Loucy (cell line): ENCODE results near the gene ETS1.
"Not testable (repeated sequence)": the region's sequence is repeated elsewhere in the genome, so short reads cannot be mapped to it uniquely, and the experiment has no call there.

Experiments used
- H2AFZ ChIP-seq: fragments of 200-600 bp; sonication (generic); 2 replicates; pipeline ENCODE4 v1.6.0; 2016; ENCODE audit warnings: antibody characterized with exemption, mild to moderate bottlenecking, low read length, moderate library complexity
- H3F3A ChIP-seq: fragments of 200-600 bp; 2 replicates; pipeline ENCODE4 v1.6.0; 2016; ENCODE audit warnings: antibody characterized with exemption, low read depth, mild to moderate bottlenecking
- H3K27me3 ChIP-seq: fragments of 200-600 bp; sonication (generic); 2 replicates; pipeline ENCODE4 v1.6.1; 2014; ENCODE audit warnings: low read length, mild to moderate bottlenecking; ENCODE audit not compliant: insufficient read depth, poor library complexity, severe bottlenecking
- H3K36me3 ChIP-seq: fragments of 200-600 bp; sonication (generic); 2 replicates; pipeline ENCODE4 v1.6.1; 2016; ENCODE audit warnings: low read length; ENCODE audit not compliant: insufficient read depth
- H3K4me1 ChIP-seq: fragments of 200-600 bp; sonication (generic); 2 replicates; pipeline ENCODE4 v1.5.1; 2014; ENCODE audit warnings: low read length, mild to moderate bottlenecking; ENCODE audit not compliant: insufficient read depth, poor library complexity, severe bottlenecking
- H3K4me2 ChIP-seq: fragments of 200-600 bp; sonication (generic); 2 replicates; pipeline ENCODE4 v1.6.0; 2014; ENCODE audit warnings: antibody characterized with exemption, low read length, low read depth, mild to moderate bottlenecking; ENCODE audit not compliant: poor library complexity, severe bottlenecking
- H3K4me3 ChIP-seq: fragments of 200-600 bp; sonication (generic); 2 replicates; pipeline ENCODE4 v1.5.1; 2014; ENCODE audit warnings: low read length, mild to moderate bottlenecking, mixed read lengths; ENCODE audit not compliant: poor library complexity, severe bottlenecking
- H3K79me2 ChIP-seq: fragments of 200-600 bp; sonication (generic); 2 replicates; pipeline ENCODE4 v1.6.1; 2014; ENCODE audit warnings: low read length; ENCODE audit not compliant: insufficient read depth
- H3K9ac ChIP-seq: fragments of 200-600 bp; sonication (generic); 2 replicates; pipeline ENCODE4 v1.6.0; 2014; ENCODE audit warnings: mild to moderate bottlenecking, low read depth, low read length, moderate library complexity; ENCODE audit not compliant: poor library complexity, severe bottlenecking
- H3K9me2 ChIP-seq: fragments of 200-600 bp; sonication (generic); replicated peaks from 2 replicates; pipeline ENCODE4 v1.6.1; 2016; ENCODE audit warnings: low read depth, low read length, mixed read lengths
- H3K9me3 ChIP-seq: fragments of 200-600 bp; sonication (generic); 2 replicates; pipeline ENCODE4 v1.6.1; 2014; ENCODE audit warnings: mild to moderate bottlenecking, antibody characterized with exemption, low read length, low read depth; ENCODE audit not compliant: insufficient read depth
- H4K20me1 ChIP-seq: fragments of 200-600 bp; sonication (generic); 2 replicates; pipeline ENCODE4 v1.6.0; 2014; ENCODE audit warnings: antibody characterized with exemption, low read length, mild to moderate bottlenecking; ENCODE audit not compliant: insufficient read depth, poor library complexity, severe bottlenecking
- CTCF ChIP-seq: fragments of 200-600 bp; sonication (generic); conservative IDR thresholded peaks from 2 replicates; pipeline ENCODE4 v1.5.1; 2014; ENCODE audit warnings: mild to moderate bottlenecking, antibody characterized with exemption, low read length
- EZH2phosphoT487 ChIP-seq: fragments of 200-600 bp; IDR thresholded peaks from 2 replicates; pipeline ENCODE4 v1.6.1; 2018; ENCODE audit warnings: antibody characterized with exemption, mild to moderate bottlenecking, moderate library complexity, borderline replicate concordance

The ETS1 gene

DNA sequence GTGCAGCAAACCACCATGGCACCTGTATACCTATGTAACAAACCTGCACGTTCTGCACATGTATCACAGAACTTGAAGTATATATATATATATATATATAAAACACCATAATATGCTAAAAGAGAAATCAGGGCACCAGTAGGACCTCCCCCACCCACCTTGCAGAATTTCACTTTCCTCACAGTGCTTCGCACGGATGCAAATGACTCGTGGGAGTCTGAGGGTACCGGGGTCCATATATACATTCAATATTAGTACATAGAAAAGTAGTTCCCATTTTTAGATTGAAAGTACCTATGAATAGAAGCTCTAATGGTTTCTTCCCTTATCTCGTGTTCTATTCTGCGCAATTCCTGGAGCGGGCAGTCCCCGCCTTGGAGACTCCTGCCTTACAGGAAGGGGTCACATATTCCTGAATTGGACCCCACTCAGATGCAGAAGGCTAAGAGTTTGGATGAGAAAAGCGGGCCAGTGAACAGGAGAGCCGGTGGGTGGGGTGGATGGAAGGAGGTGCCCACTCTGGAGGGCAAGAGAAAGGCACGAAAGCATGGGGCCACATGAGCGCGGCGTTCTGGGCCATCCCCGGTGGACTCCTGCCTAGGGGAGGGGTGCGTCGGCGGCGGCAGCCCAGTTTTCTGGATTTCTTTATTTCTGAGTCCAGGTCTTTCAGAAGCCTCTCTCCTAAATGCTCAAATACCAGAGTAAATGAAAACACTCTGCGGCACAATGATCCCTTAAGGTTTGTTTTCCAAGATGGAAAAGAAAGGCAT is 136.3 kb downstream of the ETS1 start:
- H4K20me1 ChIP-seq = no peaks in the 10 kb centered on the region
- no peaks in the 10 kb centered on the region for H3K79me2 ChIP-seq
- TF ChIP-seq EZH2phosphoT487 = no peak
- no peak for TF ChIP-seq CTCF
- no peak overlapping the region for H2AFZ ChIP-seq
- H3K27me3 ChIP-seq = no peaks in the 10 kb centered on the region
- H3K4me2 ChIP-seq = no peak overlapping the region
- H3K36me3 ChIP-seq = peaks cover 13% of the 10 kb centered on the region
- no peak overlapping the region for H3K4me3 ChIP-seq
- H3K9ac ChIP-seq = no peak overlapping the region
- peaks cover 9% of the 10 kb centered on the region for H3K4me1 ChIP-seq
- peaks cover 12% of the 10 kb centered on the region; the same call in 1 of the 2 replicates for H3K9me3 ChIP-seq
- H3K9me2 ChIP-seq = no peaks in the 10 kb centered on the region
- 0 out of 2 replicates have a peak, but pooled peaks cover 3% of the 10 kb centered on the region for H3F3A ChIP-seq

GRCh38 chr11:128450425-128450824 is 136.9 kb downstream of the ETS1 start:
- not testable (repeated sequence) for H3K4me3 ChIP-seq, H3K9ac ChIP-seq, H3K4me2 ChIP-seq, H3K79me2 ChIP-seq, H4K20me1 ChIP-seq, H3K9me2 ChIP-seq, H3K4me1 ChIP-seq, H3K27me3 ChIP-seq, H3F3A ChIP-seq, H2AFZ ChIP-seq, H3K36me3 ChIP-seq
- H3K9me3 ChIP-seq = peaks cover 12% of the 10 kb centered on the region; the same call in 1 of the 2 replicates

GRCh38 chr11:128448981-128449713 is 138.2 kb downstream of the ETS1 start:
- Histone ChIP-seq H3K27me3 (no peaks in the 10 kb centered on the region), H3K4me1 (peaks cover 9% of the 10 kb centered on the region), H3K4me3 (no peak overlapping the region), H3K9me3 (peaks cover 14% of the 10 kb centered on the region; the same call in 1 of the 2 replicates), H3K9me2 (no peaks in the 10 kb centered on the region), H3K36me3 (no peaks in the 10 kb centered on the region; the same call in 1 of the 2 replicates), H2AFZ (peak overlapping the region; percentile 51), H3F3A (0 out of 2 replicates have a peak, but pooled peaks cover 3% of the 10 kb centered on the region), H3K79me2 (no peaks in the 10 kb centered on the region), H3K4me2 (no peak overlapping the region), H4K20me1 (no peaks in the 10 kb centered on the region), H3K9ac (no peak overlapping the region)
- TF ChIP-seq EZH2phosphoT487 = no peak
- TF ChIP-seq CTCF = no peak
